Measurements from ENCODE around the gene CP. TPM values are rescaled to one million over a fixed set of nuclear protein-coding genes. Genes with fewer than 3 reads are reported as not detected.

CP gene
- total and polyA plus RNA-seq, 2 of the 13 experiments (the other 11 are each of a cell fraction or from before 2014, with no cell fraction given), result 42.6 to 789 TPM

DNA sequence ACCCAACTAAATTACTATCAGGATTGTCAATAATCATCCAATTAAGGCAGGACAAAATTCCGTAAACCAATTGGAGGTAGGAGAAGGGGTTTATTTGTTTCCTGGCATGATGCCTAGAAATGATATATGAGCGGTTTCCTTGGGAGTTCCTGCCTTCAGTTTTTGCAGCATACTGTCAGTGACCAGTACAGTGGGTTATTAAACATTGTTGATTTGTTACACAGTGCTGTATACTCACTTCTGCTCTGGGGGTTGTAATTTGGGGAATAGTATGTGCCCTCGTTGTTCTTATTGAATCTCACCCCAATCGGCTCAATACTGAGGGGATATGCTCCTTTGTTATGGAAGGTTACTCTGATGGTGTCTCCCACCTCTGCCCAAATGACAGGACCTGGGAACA is 22.2 kb downstream of the CP start:
- Histone ChIP-seq H3K27ac (ENCODE audit: extremely low read length, insufficient read depth, low read length) (no peak overlapping the region), H3K9ac (ENCODE audit: insufficient read depth, low read depth, low read length) (no peak overlapping the region), H3K27me3 (ENCODE audit: control insufficient read depth in 1 of 2, insufficient read depth in 2 of 2, low read length in 2 of 2) (no peaks in the 10 kb centered on the region), H2AFZ (ENCODE audit: low read length) (no peak overlapping the region), H3K4me2 (ENCODE audit: low read depth, low read length) (no peak overlapping the region), H3K4me1 (ENCODE audit: insufficient read depth, low read length) (peaks cover 7% of the 10 kb centered on the region; the same call in 1 of the 2 replicates), H3K4me3 (replicated peaks in 1 of 3; ENCODE audit: insufficient read depth in 1 of 3, low read depth in 2 of 3, low read length in 3 of 3) (no peak overlapping the region), H4K20me1 (ENCODE audit: insufficient read depth, low read length) (no peaks in the 10 kb centered on the region), H3K79me2 (ENCODE audit: insufficient read depth, low read length) (peaks cover 4% of the 10 kb centered on the region), H3K9me3 (ENCODE audit: low read length) (no peaks in the 10 kb centered on the region), H3K36me3 (replicated peaks in 1 of 2; ENCODE audit: control insufficient read depth in 1 of 2, insufficient read depth in 2 of 2, low read length in 2 of 2) (peaks cover 16 to 79% of the 10 kb centered on the region in 2 experiments)
- TF ChIP-seq PHF5A (CRISPR knock-in tag; IDR thresholded peaks at IDR 0.05; ENCODE audit: low read depth, unreplicated experiment) (no peak), ZNF607 (CRISPR knock-in tag; IDR thresholded peaks at IDR 0.05; ENCODE audit: borderline replicate concordance) (no peak)
- POLR2A ChIA-PET, result no interaction called here
- WGBS (ENCODE audit: low lambda C conversion rate), result 97% methylated on average over 4 of the region's 4 CpGs
- ATAC-seq, result no peak
- DNase-seq (ENCODE audit: low spot score), result no peak
- in situ Hi-C loops (cut with HindIII; ENCODE audit: extremely low pct_ligation_motif_present, low pct_unique_long_range_greater_than_20kb) (no loop called here), intact Hi-C loops (cut with micrococcal nuclease; ENCODE audit: unreplicated experiment) (no loop called here)
- BruUV-seq (replicated peaks), result no TSS peak
- FAIRE-seq, result no peak
- CTCF ChIA-PET (ENCODE audit: low intra/inter-chr PET ratio, low total read pairs), result no interaction called here

DNA sequence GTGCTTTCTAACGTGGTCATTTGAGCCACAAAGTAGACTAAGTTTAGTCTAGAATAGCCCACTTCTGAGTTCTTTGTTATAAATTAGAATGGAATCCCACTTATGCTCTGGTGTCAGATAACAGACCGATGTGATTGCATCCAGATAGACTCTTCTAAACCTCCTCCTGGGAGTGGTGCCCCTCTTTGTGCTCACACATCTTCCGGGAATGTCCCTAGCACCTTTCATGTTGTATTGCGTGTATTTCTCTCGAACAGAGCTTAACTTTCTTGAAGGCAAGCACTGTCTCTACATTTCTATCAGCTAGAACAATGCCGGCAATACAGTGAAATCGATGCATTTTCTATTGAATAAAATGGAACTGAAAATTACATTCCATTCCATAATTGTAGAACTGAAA is 23.0 kb downstream of the CP start:
- BruUV-seq (replicated peaks), result no TSS peak
- WGBS (ENCODE audit: low lambda C conversion rate), result 95% methylated on average over 7 of the region's 7 CpGs
- FAIRE-seq (no peak), ATAC-seq (no peak), DNase-seq (ENCODE audit: low spot score) (no peak)
- no peak overlapping the region for H3K9ac ChIP-seq (ENCODE audit: insufficient read depth, low read depth, low read length)
- POLR2A ChIA-PET, result no interaction called here
- H3K27ac ChIP-seq (ENCODE audit: extremely low read length, insufficient read depth, low read length), result no peak overlapping the region
- H3K27me3 ChIP-seq (ENCODE audit: control insufficient read depth in 1 of 2, insufficient read depth in 2 of 2, low read length in 2 of 2), result no peaks in the 10 kb centered on the region
- H3K4me2 ChIP-seq (ENCODE audit: low read depth, low read length), result no peak overlapping the region
- CTCF ChIA-PET (ENCODE audit: low intra/inter-chr PET ratio, low total read pairs), result no interaction called here
- H3K36me3 ChIP-seq (replicated peaks in 1 of 2; ENCODE audit: control insufficient read depth in 1 of 2, insufficient read depth in 2 of 2, low read length in 2 of 2), result peaks cover 12 to 77% of the 10 kb centered on the region in 2 experiments
- H3K4me3 ChIP-seq (replicated peaks in 1 of 3; ENCODE audit: insufficient read depth in 1 of 3, low read depth in 2 of 3, low read length in 3 of 3), result no peak overlapping the region
- no peaks in the 10 kb centered on the region for H3K9me3 ChIP-seq (ENCODE audit: low read length)
- H3K79me2 ChIP-seq (ENCODE audit: insufficient read depth, low read length), result peaks cover under 1% of the 10 kb centered on the region
- in situ Hi-C loops (cut with HindIII; ENCODE audit: extremely low pct_ligation_motif_present, low pct_unique_long_range_greater_than_20kb) (no loop called here), intact Hi-C loops (cut with micrococcal nuclease; ENCODE audit: unreplicated experiment) (no loop called here)
- H3K4me1 ChIP-seq (ENCODE audit: insufficient read depth, low read length), result no peaks in the 10 kb centered on the region
- no peak overlapping the region for H2AFZ ChIP-seq (ENCODE audit: low read length)
- H4K20me1 ChIP-seq (ENCODE audit: insufficient read depth, low read length), result no peaks in the 10 kb centered on the region
- no peak for TF ChIP-seq HDAC6 (IDR thresholded peaks at IDR 0.05; ENCODE audit: low read depth, low read length)
- TF ChIP-seq, protein P1, sequence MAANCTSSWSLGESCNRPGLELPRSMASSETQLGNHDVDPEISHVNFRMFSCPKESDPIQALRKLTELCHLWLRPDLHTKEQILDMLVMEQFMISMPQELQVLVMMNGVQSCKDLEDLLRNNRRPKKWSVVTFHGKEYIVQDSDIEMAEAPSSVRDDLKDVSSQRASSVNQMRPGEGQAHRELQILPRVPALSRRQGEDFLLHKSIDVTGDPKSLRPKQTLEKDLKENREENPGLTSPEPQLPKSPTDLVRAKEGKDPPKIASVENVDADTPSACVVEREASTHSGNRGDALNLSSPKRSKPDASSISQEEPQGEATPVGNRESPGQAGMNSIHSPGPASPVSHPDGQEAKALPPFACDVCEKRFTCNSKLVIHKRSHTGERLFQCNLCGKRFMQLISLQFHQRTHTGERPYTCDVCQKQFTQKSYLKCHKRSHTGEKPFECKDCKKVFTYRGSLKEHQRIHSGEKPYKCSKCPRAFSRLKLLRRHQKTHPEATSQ (CRISPR knock-in tag; IDR thresholded peaks at IDR 0.05; ENCODE audit: borderline replicate concordance), result no peak
- TF ChIP-seq GABPA (IDR thresholded peaks at IDR 0.05; ENCODE audit: low read depth, low read length), result no peak
- TF ChIP-seq GABPA (CRISPR knock-in tag; IDR thresholded peaks at IDR 0.05; ENCODE audit: low read depth), result no peak
- TF ChIP-seq ZNF550 (CRISPR knock-in tag; IDR thresholded peaks at IDR 0.05; ENCODE audit: borderline replicate concordance), result no peak
- TF ChIP-seq, protein P2, sequence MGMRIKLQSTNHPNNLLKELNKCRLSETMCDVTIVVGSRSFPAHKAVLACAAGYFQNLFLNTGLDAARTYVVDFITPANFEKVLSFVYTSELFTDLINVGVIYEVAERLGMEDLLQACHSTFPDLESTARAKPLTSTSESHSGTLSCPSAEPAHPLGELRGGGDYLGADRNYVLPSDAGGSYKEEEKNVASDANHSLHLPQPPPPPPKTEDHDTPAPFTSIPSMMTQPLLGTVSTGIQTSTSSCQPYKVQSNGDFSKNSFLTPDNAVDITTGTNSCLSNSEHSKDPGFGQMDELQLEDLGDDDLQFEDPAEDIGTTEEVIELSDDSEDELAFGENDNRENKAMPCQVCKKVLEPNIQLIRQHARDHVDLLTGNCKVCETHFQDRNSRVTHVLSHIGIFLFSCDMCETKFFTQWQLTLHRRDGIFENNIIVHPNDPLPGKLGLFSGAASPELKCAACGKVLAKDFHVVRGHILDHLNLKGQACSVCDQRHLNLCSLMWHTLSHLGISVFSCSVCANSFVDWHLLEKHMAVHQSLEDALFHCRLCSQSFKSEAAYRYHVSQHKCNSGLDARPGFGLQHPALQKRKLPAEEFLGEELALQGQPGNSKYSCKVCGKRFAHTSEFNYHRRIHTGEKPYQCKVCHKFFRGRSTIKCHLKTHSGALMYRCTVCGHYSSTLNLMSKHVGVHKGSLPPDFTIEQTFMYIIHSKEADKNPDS (CRISPR knock-in tag; IDR thresholded peaks at IDR 0.05), result no peak
- TF ChIP-seq, protein P3, sequence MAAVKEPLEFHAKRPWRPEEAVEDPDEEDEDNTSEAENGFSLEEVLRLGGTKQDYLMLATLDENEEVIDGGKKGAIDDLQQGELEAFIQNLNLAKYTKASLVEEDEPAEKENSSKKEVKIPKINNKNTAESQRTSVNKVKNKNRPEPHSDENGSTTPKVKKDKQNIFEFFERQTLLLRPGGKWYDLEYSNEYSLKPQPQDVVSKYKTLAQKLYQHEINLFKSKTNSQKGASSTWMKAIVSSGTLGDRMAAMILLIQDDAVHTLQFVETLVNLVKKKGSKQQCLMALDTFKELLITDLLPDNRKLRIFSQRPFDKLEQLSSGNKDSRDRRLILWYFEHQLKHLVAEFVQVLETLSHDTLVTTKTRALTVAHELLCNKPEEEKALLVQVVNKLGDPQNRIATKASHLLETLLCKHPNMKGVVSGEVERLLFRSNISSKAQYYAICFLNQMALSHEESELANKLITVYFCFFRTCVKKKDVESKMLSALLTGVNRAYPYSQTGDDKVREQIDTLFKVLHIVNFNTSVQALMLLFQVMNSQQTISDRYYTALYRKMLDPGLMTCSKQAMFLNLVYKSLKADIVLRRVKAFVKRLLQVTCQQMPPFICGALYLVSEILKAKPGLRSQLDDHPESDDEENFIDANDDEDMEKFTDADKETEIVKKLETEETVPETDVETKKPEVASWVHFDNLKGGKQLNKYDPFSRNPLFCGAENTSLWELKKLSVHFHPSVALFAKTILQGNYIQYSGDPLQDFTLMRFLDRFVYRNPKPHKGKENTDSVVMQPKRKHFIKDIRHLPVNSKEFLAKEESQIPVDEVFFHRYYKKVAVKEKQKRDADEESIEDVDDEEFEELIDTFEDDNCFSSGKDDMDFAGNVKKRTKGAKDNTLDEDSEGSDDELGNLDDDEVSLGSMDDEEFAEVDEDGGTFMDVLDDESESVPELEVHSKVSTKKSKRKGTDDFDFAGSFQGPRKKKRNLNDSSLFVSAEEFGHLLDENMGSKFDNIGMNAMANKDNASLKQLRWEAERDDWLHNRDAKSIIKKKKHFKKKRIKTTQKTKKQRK (IDR thresholded peaks at IDR 0.05; ENCODE audit: low read length), result no peak
- TF ChIP-seq, protein P4, sequence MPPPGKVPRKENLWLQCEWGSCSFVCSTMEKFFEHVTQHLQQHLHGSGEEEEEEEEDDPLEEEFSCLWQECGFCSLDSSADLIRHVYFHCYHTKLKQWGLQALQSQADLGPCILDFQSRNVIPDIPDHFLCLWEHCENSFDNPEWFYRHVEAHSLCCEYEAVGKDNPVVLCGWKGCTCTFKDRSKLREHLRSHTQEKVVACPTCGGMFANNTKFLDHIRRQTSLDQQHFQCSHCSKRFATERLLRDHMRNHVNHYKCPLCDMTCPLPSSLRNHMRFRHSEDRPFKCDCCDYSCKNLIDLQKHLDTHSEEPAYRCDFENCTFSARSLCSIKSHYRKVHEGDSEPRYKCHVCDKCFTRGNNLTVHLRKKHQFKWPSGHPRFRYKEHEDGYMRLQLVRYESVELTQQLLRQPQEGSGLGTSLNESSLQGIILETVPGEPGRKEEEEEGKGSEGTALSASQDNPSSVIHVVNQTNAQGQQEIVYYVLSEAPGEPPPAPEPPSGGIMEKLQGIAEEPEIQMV (CRISPR knock-in tag; IDR thresholded peaks at IDR 0.05; ENCODE audit: low read depth), result no peak

Data from HepG2 (cell line).